SK-N-SH (cell line): ENCODE data around the gene NFRKB. TPM values are rescaled to one million over a fixed set of nuclear protein-coding genes. Genes with fewer than 3 reads are reported as not detected.

Experiments used
- CTCF ChIA-PET: fragments of 300-600, 350-600 bp; formaldehyde crosslinking; extraction: SDS; loops from one replicate; lab custom pipeline; 2021; lab: Yijun Ruan, JAX
- POLR2A ChIA-PET: fragments of 350-600 bp; sonication (Branson Sonifier 250); formaldehyde crosslinking; extraction: SDS; loops from one replicate; lab custom pipeline; 2020; ENCODE audit warnings: antibody characterized with exemption, inconsistent platforms; lab: Yijun Ruan, JAX
- DNase-seq: peaks from one replicate; pipeline ENCODE4 v3.0.0; 2012
- H2AFZ ChIP-seq: fragments of 200-600 bp; sonication (generic); 2 replicates; pipeline ENCODE4 v1.8.1; 2016; ENCODE audit warnings: antibody characterized with exemption, mild to moderate bottlenecking, low read depth
- H3F3A ChIP-seq: fragments of 200-600 bp; sonication (generic); replicated peaks from 2 replicates; pipeline ENCODE3; 2016; ENCODE audit warnings: antibody characterized with exemption, mild to moderate bottlenecking; ENCODE audit not compliant: insufficient read depth
- H3K27ac ChIP-seq, 2 experiments: fragments of 200-500 bp in 1 of 2; fragments of 200-600 bp in 1 of 2; sonication (Bioruptor generic) in 1 of 2; sonication (generic), shearing (Covaris generic) in 1 of 2; 2 replicates each; pipeline versions ENCODE4 v1.5.1 to v1.6.1; 2014 to 2016; ENCODE audit warnings: low read depth in 2 of 2, inconsistent platforms in 1 of 2, low read length in 1 of 2, mild to moderate bottlenecking in 1 of 2, mixed read lengths in 1 of 2
- H3K27me3 ChIP-seq: fragments of 200-600 bp; sonication (generic), shearing (Covaris generic); 2 replicates; pipeline ENCODE4 v1.6.1; 2016; ENCODE audit warnings: mixed run types; ENCODE audit not compliant: insufficient read depth
- H3K36me3 ChIP-seq, 2 experiments: fragments of 200-500 bp in 1 of 2; fragments of 200-600 bp in 1 of 2; sonication (Bioruptor generic) in 1 of 2; sonication (generic) in 1 of 2; replicated peaks in 1 of 2; 2 replicates each; pipeline versions ENCODE3 to v1.5.1; 2014 to 2016; ENCODE audit warnings: low read length in 1 of 2, mild to moderate bottlenecking in 1 of 2; ENCODE audit not compliant: insufficient read depth in 2 of 2, control insufficient read depth in 1 of 2
- H3K4me1 ChIP-seq, 2 experiments: fragments of 200-500 bp in 1 of 2; fragments of 200-600 bp in 1 of 2; sonication (Bioruptor generic) in 1 of 2; sonication (generic), shearing (Covaris generic) in 1 of 2; 2 replicates each; pipeline versions ENCODE4 v1.5.1 to v1.6.1; 2014 to 2016; ENCODE audit warnings: low read depth in 1 of 2, low read length in 1 of 2, mixed run types in 1 of 2; ENCODE audit not compliant: insufficient read depth in 2 of 2, control insufficient read depth in 1 of 2
- H3K4me2 ChIP-seq: fragments of 200-600 bp; sonication (generic), shearing (Covaris generic); 2 replicates; pipeline ENCODE4 v1.6.1; 2017; ENCODE audit warnings: mixed run types
- H3K4me3 ChIP-seq, 2 experiments: fragments of 200-500 bp in 1 of 2; fragments of 200-600 bp in 1 of 2; sonication (Bioruptor generic) in 1 of 2; sonication (generic), shearing (Covaris generic) in 1 of 2; 2 replicates each; pipeline versions ENCODE4 v1.5.1 to v1.8.1; 2014 to 2016; ENCODE audit warnings: low read depth in 2 of 2, inconsistent platforms in 1 of 2, low read length in 1 of 2, mild to moderate bottlenecking in 1 of 2, mixed read lengths in 1 of 2, moderate library complexity in 1 of 2
- H3K79me2 ChIP-seq: fragments of 200-600 bp; sonication (generic); 2 replicates; pipeline ENCODE4 v1.8.1; 2017; ENCODE audit warnings: mild to moderate bottlenecking; ENCODE audit not compliant: insufficient read depth
- H3K9ac ChIP-seq: fragments of 200-600 bp; sonication (generic); 2 replicates; pipeline ENCODE4 v1.6.1; 2017; ENCODE audit warnings: mixed run types
- H3K9me2 ChIP-seq: fragments of 200-600 bp; sonication (generic); 2 replicates; pipeline ENCODE4 v1.6.1; 2017; ENCODE audit warnings: mixed run types
- H3K9me3 ChIP-seq: fragments of 200-600 bp; sonication (generic); 2 replicates; pipeline ENCODE4 v1.6.1; 2017; ENCODE audit warnings: mixed run types, mild to moderate bottlenecking, moderate library complexity
- H4K20me1 ChIP-seq: fragments of 200-600 bp; sonication (generic); 2 replicates; pipeline ENCODE4 v1.6.1; 2017; ENCODE audit warnings: mild to moderate bottlenecking, mixed run types; ENCODE audit not compliant: insufficient read depth
- EZH2phosphoT487 ChIP-seq: fragments of 200-600 bp; sonication (generic); IDR thresholded peaks from 2 replicates; pipeline ENCODE4 v1.6.1; 2017; ENCODE audit warnings: low read depth, mixed run types, mild to moderate bottlenecking, antibody characterized with exemption, moderate library complexity, borderline replicate concordance
- FOXM1 ChIP-seq: IDR thresholded peaks from 2 replicates; pipeline ENCODE4 v1.4.0; 2012; ENCODE audit warnings: low read depth, mild to moderate bottlenecking
- GABPA ChIP-seq: IDR thresholded peaks from 2 replicates; pipeline ENCODE4 v1.4.0; 2012; ENCODE audit warnings: low read depth, mild to moderate bottlenecking
- GATA2 ChIP-seq: sonication (generic); formaldehyde crosslinking; IDR thresholded peaks from 2 replicates; pipeline ENCODE4 v1.5.0; 2020; ENCODE audit warnings: mild to moderate bottlenecking, missing genetic modification reagents
- JUND ChIP-seq: IDR thresholded peaks from 2 replicates; pipeline ENCODE4 v1.4.0; 2012
- MEF2A ChIP-seq: IDR thresholded peaks from 2 replicates; pipeline ENCODE4 v1.4.0; 2012; ENCODE audit warnings: low read depth, borderline replicate concordance
- PBX3 ChIP-seq: IDR thresholded peaks from 2 replicates; pipeline ENCODE4; 2012
- POLR2AphosphoS5 ChIP-seq: IDR thresholded peaks from 2 replicates; pipeline ENCODE4 v1.6.1; 2012; ENCODE audit warnings: low read depth, low read length
- RAD21 ChIP-seq: IDR thresholded peaks from 2 replicates; pipeline ENCODE4 v1.6.1; 2012; ENCODE audit warnings: mild to moderate bottlenecking, low read length
- RCOR1 ChIP-seq: fragments of 150-350 bp; IDR thresholded peaks from 2 replicates; pipeline ENCODE4 v1.6.1; 2017; ENCODE audit warnings: antibody characterized with exemption, low read length
- REST ChIP-seq: IDR thresholded peaks from 2 replicates; pipeline ENCODE4 v1.6.1; 2012; ENCODE audit warnings: mild to moderate bottlenecking, low read depth, low read length, moderate library complexity
- SIN3A ChIP-seq: IDR thresholded peaks from 2 replicates; pipeline ENCODE4 v1.6.1; 2012; ENCODE audit warnings: low read depth, mild to moderate bottlenecking, low read length, moderate library complexity, borderline replicate concordance
- TAF1 ChIP-seq: IDR thresholded peaks from 2 replicates; pipeline ENCODE4 v1.6.1; 2012; ENCODE audit warnings: low read depth, mild to moderate bottlenecking, low read length, moderate library complexity, borderline replicate concordance
- YY1 ChIP-seq: IDR thresholded peaks from 2 replicates; pipeline ENCODE4 v1.4.0; 2012; ENCODE audit warnings: low read depth, mild to moderate bottlenecking
- WGBS: methylation state at CpG from one replicate; pipeline ENCODE4 v1.1.6; 2017; ENCODE audit warnings: low lambda C conversion rate; 5-methylcytosine and 5-hydroxymethylcytosine counted together
- polyA plus RNA-seq, 3 experiments: library from polyadenylated mRNA; depleted of rRNA; stranded (reverse); fragments of >200 nt; gene quantifications; 2 replicates each; pipeline ENCODE4 v1.2.3, GENCODE V29; 2012
- TF ChIP-seq, protein P1 (sequence below): IDR thresholded peaks from 2 replicates; pipeline ENCODE4 v1.4.0; 2012; ENCODE audit warnings: low read depth

Gene NFRKB
- polyA plus RNA-seq, 1 of the 3 experiments (the other 2 are of a cell fraction), result 13.5 TPM

DNA sequence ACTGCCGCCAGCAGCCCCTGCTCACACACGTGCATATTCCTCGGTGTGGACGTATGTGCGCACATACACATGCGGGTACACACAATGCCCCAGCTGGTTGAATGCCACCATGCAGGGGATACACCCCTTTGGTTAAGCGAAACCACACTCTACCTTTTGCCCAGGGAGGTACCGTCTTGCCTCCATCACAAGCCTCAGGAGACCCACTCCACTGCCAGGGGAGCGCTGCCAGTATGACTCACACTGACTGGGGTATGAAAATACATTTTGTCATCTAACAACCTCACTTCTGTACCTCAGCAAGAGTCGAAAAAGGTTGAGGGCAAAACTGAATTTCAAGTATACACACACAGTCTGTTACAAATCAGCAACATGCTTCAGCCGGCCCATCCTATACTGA is 40.3 kb downstream of the NFRKB start:
- H3K4me2 ChIP-seq, result no peak overlapping the region
- no peaks in the 10 kb centered on the region for H3F3A ChIP-seq
- DNase-seq, result no peak
- H3K27ac ChIP-seq, result no peak overlapping the region
- H3K27me3 ChIP-seq, result peaks cover 34% of the 10 kb centered on the region
- H3K79me2 ChIP-seq, result no peaks in the 10 kb centered on the region
- no peaks in the 10 kb centered on the region for H4K20me1 ChIP-seq
- H3K36me3 ChIP-seq, result no peaks in the 10 kb centered on the region
- no peaks in the 10 kb centered on the region for H3K9me3 ChIP-seq
- POLR2A ChIA-PET, result no interaction called here
- no peak overlapping the region for H3K9ac ChIP-seq
- no peak overlapping the region for H2AFZ ChIP-seq
- peaks cover 0 to 14% of the 10 kb centered on the region in 2 experiments; a peak in 1 of 4 replicates for H3K4me1 ChIP-seq
- CTCF ChIA-PET, result no interaction called here
- TF ChIP-seq GATA2 (CRISPR knock-in tag) (no peak), YY1 (no peak), FOXM1 (no peak), JUND (no peak), MEF2A (no peak), REST (no peak), SIN3A (no peak), EZH2phosphoT487 (no peak), RAD21 (no peak), PBX3 (no peak), POLR2AphosphoS5 (no peak), GABPA (no peak), RCOR1 (no peak), TAF1 (no peak)
- TF ChIP-seq, protein P1, sequence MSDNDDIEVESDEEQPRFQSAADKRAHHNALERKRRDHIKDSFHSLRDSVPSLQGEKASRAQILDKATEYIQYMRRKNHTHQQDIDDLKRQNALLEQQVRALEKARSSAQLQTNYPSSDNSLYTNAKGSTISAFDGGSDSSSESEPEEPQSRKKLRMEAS, result no peak
- no peaks in the 10 kb centered on the region for H3K9me2 ChIP-seq
- 82% methylated on average over 9 of the region's 11 CpGs for WGBS
- H3K4me3 ChIP-seq, result no peak overlapping the region
